Frontal cortex (tissue), 4 donors: ENCODE results near the gene ATP9A. TPM values are rescaled to one million over a fixed set of nuclear protein-coding genes. Genes with fewer than 3 reads are reported as not detected.
"Not testable (repeated sequence)": the region's sequence is repeated elsewhere in the genome, so short reads cannot be mapped to it uniquely, and the experiment has no call there.

Experiments used
- DNase-seq, 2 donors: peaks; one replicate each; pipeline ENCODE4 v3.0.0; 2012; ENCODE audit warnings: low spot score in 2 of 2
- FAIRE-seq: peaks from 2 replicates; lab custom pipeline; 2012; peaks lifted over from hg19 to GRCh38; lab: Jason Lieb, UNC
- total RNA-seq: library from RNA; depleted of rRNA; stranded (reverse); fragments of >200 nt; gene quantifications from one replicate; pipeline ENCODE4 v1.2.3, GENCODE V29; 2014
- donor health status: control.
- donor health status: control.
- donor health status: control.

The ATP9A gene
- total RNA-seq, 1 donor from 2014 or later: 242 TPM

DNA sequence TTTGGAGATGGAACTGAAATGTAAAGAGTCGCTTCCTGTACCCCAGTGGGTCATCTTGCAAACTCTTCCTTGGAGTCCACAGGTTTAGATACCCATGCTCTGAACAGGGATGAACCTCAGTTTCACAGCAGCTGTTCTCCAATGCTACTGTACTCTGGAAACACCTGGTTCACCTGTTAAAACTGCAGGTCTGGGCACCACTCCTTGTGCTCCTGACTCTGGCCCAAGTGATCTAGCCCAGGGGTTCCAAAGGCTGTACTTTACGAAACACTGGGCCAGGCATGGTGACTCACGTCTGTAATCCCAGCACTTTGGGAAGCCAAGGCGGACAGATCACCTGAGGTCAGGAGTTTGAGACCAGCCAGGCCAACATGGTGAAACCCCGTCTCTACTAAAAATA, 102.1 kb downstream of the ATP9A start:
- no peak for FAIRE-seq
- DNase-seq: no peak

DNA sequence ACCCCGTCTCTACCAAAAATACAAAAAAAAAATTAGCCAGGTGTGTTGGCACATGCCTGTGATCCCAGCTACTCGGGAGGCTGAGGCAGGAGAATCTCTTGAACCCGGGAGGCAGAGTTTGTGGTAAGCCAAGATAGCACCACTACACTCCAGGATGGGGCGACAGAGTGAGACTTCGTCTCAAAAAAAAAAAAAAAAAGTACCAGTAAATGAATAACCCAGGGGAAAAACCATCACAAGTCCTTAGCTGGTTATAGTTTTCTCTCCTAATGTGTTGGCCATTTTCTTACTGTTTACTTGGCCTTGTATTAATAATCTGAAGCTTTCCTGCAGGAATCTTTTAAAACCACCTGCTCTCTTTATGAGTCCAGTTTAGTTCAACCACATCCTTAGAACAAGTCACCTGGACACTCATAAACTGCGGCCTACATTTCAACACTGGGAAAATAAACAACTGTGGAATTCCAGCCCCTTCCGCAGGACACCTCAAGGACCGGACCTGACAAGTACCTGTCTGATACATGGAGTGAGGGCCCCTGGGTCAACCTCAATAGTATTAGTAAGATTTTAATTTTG, 102.6 kb downstream of the ATP9A start:
- DNase-seq (no peak), FAIRE-seq (no peak)

DNA sequence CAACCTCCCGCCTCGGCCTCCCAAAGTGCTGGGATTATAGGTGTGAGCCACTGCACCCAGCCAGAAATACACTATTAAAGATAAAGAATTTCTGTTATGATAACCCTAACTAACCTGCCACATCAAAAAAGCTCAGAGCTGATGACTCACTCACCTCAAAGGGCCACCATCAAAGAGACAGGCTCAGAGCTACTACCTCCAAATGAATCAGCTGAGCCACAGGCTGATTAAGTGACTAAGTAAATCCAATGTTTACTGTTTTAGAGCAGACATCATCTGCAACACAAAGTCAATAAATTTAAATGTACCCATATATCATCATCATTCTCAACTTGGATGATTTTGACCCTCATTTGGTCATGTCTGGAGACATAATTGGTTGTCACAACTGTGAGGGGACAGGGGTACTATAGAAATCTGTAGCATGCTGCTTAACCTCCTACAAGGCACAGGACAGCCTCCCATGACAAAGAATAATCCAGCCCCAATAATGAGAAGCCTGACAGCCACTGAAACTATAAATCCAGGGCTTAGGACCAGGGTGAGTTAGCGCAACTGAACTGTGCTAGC, 106.5 kb downstream of the ATP9A start:
- FAIRE-seq: no peak
- DNase-seq: no peak

DNA sequence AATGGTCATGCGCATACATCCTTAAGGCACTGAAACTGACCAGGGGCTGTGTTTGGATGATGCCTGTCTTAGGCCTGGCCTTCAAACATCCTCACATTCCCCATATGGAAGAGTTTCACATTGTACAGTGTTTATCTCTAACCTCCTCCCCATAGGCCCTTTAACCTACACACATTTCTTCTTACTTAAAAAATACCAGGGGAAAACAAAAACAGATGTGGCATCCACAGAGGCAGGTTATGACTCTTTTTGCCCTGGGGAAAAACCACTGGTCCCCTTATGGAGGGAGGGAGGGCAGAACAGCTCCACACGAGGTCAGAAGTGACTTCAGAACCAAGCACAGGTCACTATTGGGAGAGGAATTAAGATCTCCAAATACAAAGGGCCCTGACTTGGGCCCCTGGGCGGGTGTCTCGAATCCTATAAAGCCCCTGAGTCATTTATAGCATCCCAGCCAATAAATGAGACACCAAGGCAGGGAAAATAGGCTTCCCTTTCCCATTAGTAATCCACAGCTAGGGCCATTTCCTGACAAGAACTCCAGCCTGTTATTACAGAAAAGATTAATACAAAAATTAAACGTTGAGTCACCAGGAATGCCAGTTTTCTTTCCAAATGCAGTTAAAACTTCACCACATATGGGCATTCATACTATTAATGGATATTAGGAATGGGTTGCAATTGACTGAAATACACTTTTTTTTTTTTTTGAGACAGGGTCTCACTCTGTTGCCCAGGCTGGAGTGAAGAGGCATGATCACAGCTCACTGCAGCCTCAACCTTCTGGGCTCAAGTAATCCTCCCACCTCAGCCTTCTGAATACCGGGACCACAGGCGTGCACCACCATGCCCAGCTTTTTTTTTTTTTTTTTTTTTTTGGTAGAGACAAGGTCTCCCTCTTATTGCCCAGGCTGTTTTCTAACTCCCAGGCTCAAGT, 107.2 kb downstream of the ATP9A start:
- DNase-seq: no peak
- FAIRE-seq: no peak

DNA sequence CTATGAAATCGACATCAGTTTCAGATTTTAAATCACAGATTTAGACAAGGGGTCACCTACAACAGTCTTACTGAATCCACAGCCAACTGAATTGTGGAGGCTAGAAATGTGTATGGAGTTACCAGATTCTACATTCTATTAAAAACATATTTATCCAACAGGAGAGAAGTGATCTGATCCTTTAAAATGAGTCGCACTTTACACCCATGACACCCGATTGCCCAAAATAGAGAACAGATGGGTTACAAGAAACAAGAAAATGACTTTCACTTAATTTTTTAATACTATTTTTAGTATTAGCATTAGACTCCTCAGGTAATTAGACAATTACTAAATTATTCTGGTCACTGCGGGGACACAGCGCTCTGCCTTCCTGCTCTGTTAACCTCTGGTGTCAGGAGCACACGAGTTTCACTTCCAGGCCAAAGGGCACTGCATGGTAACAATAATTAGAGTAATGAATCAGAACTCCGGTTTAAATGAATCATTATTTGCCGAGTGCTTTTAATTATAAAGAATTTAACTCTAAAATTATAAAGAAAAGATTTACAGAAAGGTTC, 108.6 kb downstream of the ATP9A start:
- no peak for FAIRE-seq
- DNase-seq: no peak

DNA sequence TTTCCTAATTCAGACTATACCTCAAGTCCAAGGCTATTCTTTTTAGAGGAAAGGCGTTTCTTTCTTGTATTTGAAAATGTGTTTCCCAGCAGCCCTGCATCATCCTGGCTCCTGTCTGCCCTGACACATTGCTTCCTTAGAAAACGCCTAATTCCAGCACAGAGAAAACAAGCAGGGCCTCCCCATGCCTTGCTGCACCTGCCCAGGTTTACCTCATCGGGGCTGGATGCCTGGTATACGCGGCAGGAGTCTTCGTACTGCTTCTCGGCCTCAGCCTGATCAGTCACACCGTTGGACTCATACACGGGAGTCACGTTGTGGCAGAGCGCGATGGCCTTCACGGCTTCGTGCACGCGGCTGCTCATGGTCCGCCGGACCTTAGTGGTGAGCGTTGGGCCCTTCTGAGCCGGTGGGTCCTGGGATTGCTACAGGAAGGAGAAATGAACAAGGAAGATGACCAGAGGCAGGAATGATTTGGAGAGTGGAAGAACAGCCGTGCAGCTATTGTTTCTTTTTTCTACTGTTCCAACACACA, 111.4 kb downstream of the ATP9A start:
- FAIRE-seq: no peak

DNA sequence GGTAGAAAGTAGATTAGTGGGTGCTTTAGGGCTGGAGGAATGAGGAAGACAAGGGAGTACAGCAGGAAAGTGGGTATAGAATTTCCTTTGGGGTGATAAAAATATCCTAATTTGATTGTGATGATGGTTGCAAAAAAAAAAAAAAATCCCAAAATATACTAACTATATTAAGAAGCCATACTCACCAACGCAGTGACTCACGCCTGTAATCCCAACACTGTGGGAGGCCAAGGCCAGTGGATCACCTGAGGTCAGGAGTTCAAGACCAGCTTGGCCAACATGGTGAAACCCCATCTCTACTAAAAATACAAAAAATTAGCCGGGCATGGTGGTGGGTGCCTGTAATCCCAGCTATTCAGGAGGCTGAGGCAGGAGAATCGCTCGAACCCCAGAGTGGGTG, 112.1 kb downstream of the ATP9A start:
- FAIRE-seq, DNase-seq: not testable (repeated sequence)

More for the DNA sequence above, 111.4 kb downstream of the ATP9A start:
- no peak for DNase-seq

DNA sequence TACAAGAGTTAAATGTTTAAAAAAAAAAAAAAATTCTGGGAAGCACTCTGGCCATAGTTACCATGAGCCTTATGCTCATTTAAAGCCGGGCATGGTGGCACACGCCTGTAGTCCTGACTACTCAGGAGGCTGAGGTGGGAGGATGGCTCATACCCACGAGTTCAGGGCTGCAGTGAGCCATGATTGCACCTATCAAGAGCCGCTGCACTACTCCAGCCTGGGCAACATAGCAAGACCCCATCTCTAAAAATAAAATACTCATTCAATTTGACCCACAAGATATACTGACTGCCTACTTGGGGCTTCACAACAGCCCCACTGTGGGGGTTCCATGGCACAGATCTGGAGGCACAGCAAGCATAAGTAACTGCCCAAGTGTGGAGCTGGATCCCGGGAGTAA, 113.7 kb downstream of the ATP9A start:
- no peak for FAIRE-seq
- DNase-seq: no peak

DNA sequence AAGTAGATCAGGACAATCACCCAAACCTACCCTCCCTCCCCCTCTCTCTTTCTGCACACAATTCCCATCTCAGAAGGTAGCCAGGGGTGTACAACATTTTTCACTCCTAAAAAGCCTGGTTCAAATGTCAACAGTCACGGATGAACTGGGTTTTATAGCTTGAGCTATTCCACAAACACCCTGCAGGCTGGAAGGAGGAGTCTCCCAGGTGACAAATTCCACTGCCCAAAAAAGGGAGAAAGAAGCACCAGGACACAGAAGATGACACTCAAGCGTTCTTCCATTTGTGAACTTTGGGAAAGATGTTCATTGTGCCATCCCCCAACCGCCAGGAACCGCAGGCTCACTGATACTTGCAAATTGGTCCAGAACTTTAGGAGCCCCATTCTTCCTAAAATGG, 114.1 kb downstream of the ATP9A start:
- DNase-seq (no peak), FAIRE-seq (no peak)

DNA sequence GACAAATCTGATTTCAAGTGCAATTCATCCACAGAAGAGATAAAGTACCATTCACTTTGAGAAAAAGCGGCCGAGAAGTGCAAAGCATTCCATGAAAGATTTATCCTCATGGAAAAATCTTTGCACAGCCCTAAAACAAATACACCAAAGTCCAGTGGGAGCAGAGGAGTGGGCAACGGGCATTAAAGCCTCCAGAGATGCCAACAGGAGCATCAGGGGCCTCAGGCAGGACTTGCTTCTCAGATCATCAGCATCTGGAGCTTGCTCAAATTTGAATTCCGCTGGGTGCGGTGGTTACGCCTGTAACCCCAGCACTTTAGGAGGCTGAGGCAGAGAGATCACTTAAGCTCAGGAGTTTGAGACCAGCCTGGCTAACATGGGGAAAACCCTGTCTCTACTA, 115.0 kb downstream of the ATP9A start:
- no peak for FAIRE-seq

DNA sequence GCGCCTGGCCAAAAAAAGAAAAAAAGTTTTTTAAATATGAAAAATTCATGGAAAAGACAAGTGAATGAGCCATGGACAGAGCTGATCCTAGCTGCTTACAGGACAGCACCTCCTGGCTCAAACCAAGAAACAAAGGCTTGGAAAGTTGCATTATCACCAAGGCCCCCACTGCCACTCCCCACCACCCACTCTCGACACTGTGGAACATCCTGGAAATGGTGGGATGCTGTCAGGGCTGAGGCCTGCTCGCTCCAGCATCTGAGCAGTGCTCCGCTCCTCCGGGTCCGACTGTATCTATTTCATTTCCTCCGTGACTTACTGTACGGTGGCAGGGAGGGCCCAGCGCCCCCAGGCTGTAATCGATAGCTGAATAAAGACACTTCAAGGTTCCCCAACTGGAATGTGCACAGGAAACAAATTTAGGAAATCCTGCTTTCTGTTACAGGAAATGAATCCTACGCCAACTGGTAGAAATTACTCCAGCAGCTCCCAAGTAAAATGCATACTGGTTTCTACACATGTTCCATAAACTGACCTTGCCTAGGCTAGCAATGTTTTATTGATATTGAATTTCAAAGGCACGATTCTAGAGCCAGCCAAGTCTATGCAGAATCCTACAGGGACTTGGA, 116.2 kb downstream of the ATP9A start:
- no peak for DNase-seq

More for the DNA sequence above, 115.0 kb downstream of the ATP9A start:
- DNase-seq: no peak

DNA sequence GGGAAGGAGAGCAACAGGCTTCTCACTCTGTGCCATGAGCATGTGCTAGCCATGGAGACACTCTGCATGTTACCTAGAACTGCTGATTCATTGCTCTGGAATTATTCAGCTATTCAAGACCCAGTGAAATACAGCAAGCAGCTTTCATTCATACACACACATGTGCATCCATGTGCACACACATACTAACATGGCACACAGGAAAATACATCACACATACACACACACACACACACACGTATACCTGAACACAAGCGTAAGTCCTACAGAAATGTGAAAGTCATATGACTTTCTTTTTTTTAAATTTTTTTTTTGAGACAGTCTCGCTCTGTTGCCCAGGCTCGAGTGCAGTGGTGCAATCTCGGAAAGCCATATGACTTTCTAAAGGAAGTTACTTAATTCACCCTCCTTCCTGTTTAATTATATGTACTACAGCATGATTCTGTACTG, 117.5 kb downstream of the ATP9A start:
- no peak for FAIRE-seq

More for the DNA sequence above, 116.2 kb downstream of the ATP9A start:
- no peak for FAIRE-seq

DNA sequence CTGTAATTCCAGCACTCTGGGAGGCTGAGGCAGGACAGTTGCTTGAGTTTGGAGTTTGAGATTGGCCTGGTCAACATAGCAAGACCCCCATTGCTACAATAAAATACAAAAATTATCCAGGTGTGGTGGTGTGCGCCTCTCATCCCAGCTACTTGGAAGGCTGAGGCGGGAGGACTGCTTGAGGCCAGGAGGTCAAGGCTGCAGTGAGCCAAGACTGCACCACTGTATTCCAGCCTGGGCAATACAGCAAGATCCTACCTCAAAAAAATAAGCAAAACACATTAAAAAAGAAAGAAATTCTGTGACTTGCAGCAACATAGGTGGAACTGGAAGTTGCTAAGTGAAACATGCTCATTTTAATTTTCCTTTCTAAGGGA, 119.6 kb downstream of the ATP9A start:
- no peak for FAIRE-seq

More for the DNA sequence above, 117.5 kb downstream of the ATP9A start:
- DNase-seq: no peak

DNA sequence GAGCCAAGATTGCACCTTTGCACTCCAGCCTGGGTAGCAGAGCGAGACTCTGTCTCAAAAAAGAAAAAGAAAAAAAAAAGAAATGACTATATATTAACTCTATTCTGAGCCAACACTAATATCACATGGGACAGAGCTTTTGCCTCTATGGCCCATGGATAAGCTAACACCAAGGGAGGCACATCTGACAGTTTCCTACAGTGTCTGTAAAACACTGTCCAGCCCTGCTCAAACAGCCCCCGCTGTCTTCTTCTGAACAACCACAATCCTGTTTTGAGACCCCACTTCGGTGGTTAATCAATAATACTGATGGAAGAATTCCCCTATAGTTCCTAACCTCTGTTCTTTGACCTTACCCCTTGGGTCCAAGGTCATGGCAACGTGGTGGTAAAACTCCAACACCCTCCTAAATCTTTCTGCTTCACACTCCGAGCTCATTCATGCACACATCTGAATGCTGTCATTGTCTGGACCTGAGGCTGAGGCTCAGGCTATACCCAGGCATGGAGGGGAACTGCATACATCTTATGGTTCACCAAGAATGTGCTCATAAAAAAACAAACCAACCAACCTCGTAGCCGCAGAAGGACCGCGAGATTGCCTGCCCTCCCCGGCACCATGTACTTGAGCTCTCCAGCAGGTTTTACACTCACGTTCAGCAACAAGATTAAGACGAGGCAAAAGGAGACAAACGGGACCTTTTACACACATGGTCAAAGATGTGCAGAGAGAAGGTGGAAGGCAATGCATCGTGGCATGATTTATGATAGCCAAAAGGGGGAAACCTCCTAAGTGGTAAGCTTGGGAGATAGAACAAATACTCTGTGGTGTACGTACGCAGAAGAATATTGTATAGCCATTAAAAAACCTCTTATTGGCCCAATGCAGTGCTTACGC, 120.3 kb downstream of the ATP9A start:
- no peak for FAIRE-seq

More for the DNA sequence above, 119.6 kb downstream of the ATP9A start:
- no peak for DNase-seq

DNA sequence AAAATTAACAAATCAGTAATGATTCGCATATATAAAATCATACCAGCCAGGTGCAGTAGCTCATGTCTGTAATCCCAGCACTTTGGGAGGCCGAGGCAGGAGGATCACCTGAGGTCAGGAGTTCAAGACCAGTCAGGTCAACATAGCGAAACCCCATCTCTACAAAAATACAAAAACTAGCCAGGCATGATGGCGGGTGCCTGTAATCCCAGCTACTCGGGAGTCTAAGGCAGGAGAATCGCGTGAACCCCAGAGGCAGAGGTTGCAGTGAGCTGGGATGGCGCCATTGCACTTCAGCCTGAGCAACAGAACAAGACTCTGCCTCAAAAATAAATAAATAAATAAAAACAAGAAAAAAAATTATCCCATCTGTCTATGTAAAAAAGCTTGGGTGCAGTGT, 124.4 kb downstream of the ATP9A start:
- FAIRE-seq, DNase-seq: not testable (repeated sequence)

More for the DNA sequence above, 120.3 kb downstream of the ATP9A start:
- no peak for DNase-seq

DNA sequence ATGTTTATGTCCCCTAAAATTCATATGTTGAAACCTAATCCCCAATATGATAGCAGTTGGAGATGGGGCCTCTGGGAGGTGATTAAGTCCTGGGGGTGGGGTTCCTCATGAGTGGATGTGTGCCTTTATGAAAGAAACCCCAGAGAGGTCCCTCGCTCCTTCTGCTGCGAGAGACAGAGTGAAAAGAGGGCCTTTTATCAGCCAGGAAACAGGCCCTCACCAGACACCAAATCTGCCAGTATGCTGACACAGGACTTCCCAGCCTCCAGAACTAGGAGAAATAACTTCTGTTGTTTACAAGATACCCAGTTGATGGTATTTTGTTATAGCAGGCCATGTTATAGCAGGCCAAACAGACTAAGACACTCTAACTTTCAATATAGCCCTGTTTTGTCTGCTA, 124.8 kb downstream of the ATP9A start:
- FAIRE-seq (no peak), DNase-seq (no peak)

DNA sequence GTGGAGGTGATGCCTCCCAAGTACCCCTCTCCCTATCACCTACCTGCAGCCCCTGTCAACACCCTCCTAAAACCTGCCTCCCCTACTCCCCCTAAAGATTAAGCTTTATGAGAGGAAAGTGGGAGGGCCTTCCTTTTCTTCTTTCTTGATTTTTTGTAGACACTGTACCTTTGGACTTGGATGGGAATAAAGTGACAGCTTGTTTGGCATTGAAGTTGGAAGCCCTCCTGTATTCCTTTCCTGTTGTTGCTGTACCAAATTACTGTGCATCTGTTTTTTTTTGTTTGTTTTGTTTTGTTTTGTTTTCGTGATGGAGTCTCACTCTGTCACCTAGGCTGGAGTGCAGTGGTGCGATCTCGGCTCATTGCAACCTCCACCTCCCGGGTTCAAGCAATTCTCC, 126.3 kb downstream of the ATP9A start:
- DNase-seq: no peak
- FAIRE-seq: no peak

DNA sequence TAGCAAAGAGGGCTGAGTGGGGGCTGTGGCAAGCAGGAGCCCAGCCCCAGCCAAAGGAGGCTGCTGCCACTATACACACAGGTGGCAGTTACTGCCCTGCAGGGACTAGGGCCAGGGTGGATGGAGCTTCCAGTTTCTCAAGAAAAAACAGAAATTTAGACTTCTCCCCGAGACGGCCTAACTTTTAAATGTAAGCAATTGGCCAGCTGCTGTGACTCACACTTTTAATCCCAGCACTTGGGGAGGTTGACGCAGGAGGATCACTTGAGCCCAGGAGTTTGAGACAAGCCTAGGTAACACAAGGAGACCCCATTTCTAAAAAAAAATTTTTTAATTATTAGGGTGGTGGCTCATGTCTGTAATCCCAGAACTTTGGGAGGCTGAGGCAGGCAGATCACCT, 127.4 kb downstream of the ATP9A start:
- DNase-seq (no peak), FAIRE-seq (no peak)
